Measurements from ENCODE around the gene NCKAP5.

NCKAP5 gene

DNA sequence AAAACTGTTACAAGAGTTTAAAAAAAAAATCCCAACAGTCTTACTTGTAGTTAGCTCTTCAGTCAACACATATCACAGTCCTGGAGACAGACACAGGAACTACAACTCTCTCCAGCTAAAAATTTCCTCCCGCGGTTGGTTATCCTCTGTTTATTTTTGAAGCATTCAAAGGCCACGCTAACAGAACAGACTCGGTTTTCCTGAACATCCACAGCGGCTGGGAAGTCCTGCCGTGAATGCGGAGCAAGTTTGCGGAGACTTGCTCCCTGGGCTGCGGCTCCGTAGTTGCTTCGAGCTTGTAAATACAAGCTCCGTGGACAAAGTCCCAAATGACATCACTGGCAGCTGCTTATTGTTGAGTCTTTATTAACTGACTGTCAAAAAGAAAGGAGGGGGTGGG, at the start of gene NCKAP5:
Gene NCKAP5, minus strand, starts transcription at position 292 of the 400 bp plus-strand sequence. CDS start 50,937 bp downstream, outside the sequence.
- no peak for DNase-seq (ENCODE audit: low read depth)
- TF ChIP-seq MYC (IDR thresholded peaks at IDR 0.05; ENCODE audit: low read depth, low read length) (no peak), POLR2A (IDR thresholded peaks at IDR 0.05; ENCODE audit: extremely low read depth, insufficient read length) (no peak)
- TF ChIP-seq, protein P1, sequence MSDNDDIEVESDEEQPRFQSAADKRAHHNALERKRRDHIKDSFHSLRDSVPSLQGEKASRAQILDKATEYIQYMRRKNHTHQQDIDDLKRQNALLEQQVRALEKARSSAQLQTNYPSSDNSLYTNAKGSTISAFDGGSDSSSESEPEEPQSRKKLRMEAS (IDR thresholded peaks at IDR 0.05; ENCODE audit: low read depth, low read length): no peak
- TF ChIP-seq, protein P2, sequence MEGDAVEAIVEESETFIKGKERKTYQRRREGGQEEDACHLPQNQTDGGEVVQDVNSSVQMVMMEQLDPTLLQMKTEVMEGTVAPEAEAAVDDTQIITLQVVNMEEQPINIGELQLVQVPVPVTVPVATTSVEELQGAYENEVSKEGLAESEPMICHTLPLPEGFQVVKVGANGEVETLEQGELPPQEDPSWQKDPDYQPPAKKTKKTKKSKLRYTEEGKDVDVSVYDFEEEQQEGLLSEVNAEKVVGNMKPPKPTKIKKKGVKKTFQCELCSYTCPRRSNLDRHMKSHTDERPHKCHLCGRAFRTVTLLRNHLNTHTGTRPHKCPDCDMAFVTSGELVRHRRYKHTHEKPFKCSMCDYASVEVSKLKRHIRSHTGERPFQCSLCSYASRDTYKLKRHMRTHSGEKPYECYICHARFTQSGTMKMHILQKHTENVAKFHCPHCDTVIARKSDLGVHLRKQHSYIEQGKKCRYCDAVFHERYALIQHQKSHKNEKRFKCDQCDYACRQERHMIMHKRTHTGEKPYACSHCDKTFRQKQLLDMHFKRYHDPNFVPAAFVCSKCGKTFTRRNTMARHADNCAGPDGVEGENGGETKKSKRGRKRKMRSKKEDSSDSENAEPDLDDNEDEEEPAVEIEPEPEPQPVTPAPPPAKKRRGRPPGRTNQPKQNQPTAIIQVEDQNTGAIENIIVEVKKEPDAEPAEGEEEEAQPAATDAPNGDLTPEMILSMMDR (IDR thresholded peaks at IDR 0.05; ENCODE audit: low read depth, low read length): no peak
- no peak within 1 kb of the TSS for H3K4me3 ChIP-seq (ENCODE audit: low read depth, low read length)

DNA sequence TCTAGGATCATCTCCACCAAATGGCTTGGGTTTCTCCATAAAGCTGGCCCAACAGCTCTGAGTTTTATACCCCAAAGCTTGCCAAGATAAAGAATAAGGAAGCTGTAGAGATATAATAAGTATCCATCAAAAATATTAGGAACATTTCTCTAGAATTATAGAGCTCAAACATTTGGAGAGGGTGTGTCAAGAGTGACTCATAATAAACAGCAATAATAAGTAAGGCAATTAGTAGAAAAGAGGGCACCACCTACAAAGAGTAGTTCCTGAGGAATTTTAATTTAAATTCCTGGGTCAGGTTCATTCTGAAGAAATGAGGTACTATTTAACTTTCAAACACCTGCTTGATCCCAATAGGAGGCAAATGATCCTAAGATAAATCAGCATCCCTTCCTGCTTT, 41.4 kb upstream of the NCKAP5 start:
- DNase-seq (ENCODE audit: low read depth): no peak
- TF ChIP-seq, protein P2 (IDR thresholded peaks at IDR 0.05; ENCODE audit: low read depth, low read length): no peak
- no peak for TF ChIP-seq MYC (IDR thresholded peaks at IDR 0.05; ENCODE audit: low read depth, low read length)
- TF ChIP-seq, protein P1 (IDR thresholded peaks at IDR 0.05; ENCODE audit: low read depth, low read length): no peak
- no peak for TF ChIP-seq POLR2A (IDR thresholded peaks at IDR 0.05; ENCODE audit: extremely low read depth, insufficient read length)
- H3K4me3 ChIP-seq (ENCODE audit: low read depth, low read length): no peak overlapping the region

DNA sequence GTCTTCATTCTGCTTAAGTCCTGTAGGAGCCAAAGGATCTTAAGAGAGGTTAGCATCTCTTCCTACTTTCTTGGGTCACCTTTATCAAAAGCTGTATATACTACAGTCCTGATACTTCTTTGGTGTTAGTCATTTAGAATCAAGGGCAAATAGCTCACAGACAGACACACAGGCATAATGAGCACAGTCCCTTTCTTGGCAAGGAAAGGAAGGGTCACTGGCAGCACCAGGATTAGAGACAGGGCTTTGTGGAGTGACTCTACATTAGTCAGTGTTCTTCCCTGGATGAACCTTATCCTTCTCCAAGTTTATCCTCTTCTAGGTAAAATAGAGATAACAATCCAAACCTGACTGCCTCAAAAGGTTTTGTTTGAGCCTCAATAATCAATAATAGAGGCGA, 40.0 kb upstream of the NCKAP5 start:
- TF ChIP-seq, protein P1 (IDR thresholded peaks at IDR 0.05; ENCODE audit: low read depth, low read length): no peak
- TF ChIP-seq, protein P2 (IDR thresholded peaks at IDR 0.05; ENCODE audit: low read depth, low read length): no peak
- TF ChIP-seq MYC (IDR thresholded peaks at IDR 0.05; ENCODE audit: low read depth, low read length) (no peak), POLR2A (IDR thresholded peaks at IDR 0.05; ENCODE audit: extremely low read depth, insufficient read length) (no peak)
- no peak for DNase-seq (ENCODE audit: low read depth)
- H3K4me3 ChIP-seq (ENCODE audit: low read depth, low read length): no peak overlapping the region

DNA sequence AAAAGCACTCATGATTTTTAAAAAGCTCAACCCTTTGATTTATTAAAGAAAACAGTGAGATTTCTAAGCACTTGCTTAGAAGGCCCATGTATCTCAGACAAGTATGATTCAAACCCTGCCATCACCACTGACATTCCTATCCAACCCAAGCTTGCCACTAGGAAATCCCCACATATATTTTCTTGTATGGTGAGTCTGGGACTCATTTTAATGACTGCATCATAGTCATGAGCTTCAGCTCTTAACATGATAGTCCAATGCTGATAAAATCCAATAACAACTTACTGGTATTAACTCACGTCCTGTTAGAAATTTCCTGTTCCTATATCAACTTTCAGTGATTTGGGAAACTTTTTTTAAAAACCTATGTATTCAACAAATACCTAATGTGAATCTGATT, 39.4 kb upstream of the NCKAP5 start:
- no peak overlapping the region for H3K4me3 ChIP-seq (ENCODE audit: low read depth, low read length)
- TF ChIP-seq POLR2A (IDR thresholded peaks at IDR 0.05; ENCODE audit: extremely low read depth, insufficient read length) (no peak), MYC (IDR thresholded peaks at IDR 0.05; ENCODE audit: low read depth, low read length) (no peak)
- TF ChIP-seq, protein P1 (IDR thresholded peaks at IDR 0.05; ENCODE audit: low read depth, low read length): no peak
- TF ChIP-seq, protein P2 (IDR thresholded peaks at IDR 0.05; ENCODE audit: low read depth, low read length): no peak
- DNase-seq (ENCODE audit: low read depth): no peak

DNA sequence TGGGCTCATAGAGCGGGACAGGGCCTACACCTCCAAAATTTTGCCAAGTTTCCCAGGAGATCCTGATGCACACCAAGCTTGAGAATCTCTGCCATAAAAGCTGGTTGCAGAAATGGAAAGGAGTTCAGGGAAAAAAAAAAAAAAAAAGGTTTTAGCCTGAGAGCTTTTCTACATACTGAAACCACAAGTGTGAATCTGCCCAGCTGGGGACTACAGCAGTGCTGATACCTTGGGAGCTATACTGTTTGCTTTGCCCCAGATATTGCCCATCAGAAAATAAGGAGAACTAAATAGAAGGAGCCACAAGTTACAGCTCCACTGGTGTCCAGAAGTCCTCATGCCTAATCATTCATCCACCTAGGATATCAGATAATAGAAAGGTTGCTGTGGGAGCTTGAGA, 38.4 kb upstream of the NCKAP5 start:
- no peak overlapping the region for H3K4me3 ChIP-seq (ENCODE audit: low read depth, low read length)
- no peak for DNase-seq (ENCODE audit: low read depth)
- TF ChIP-seq, protein P1 (IDR thresholded peaks at IDR 0.05; ENCODE audit: low read depth, low read length): no peak
- TF ChIP-seq POLR2A (IDR thresholded peaks at IDR 0.05; ENCODE audit: extremely low read depth, insufficient read length): no peak
- TF ChIP-seq, protein P2 (IDR thresholded peaks at IDR 0.05; ENCODE audit: low read depth, low read length): no peak
- TF ChIP-seq MYC (IDR thresholded peaks at IDR 0.05; ENCODE audit: low read depth, low read length): no peak

All from NB4 (cell line).